Vagina (tissue), 2 donors: ENCODE results near the gene BFSP1.

Experiments
- CTCF ChIP-seq, 3 experiments: fragments of 450-650 bp in 2 of 3; fragments of 200-600 bp in 1 of 3; sonication (generic) in 1 of 3; IDR thresholded peaks; one replicate each; pipeline ENCODE4 v1.5.1; 2017 to 2019; ENCODE audit warnings: antibody characterized with exemption in 3 of 3, mild to moderate bottlenecking in 2 of 3, moderate library complexity in 2 of 3
- POLR2AphosphoS5 ChIP-seq, 2 donors: sonication (generic); formaldehyde crosslinking; IDR thresholded peaks; one replicate each; pipeline ENCODE4 v1.9.0; 2017; ENCODE audit warnings: antibody characterized with exemption in 2 of 2, mild to moderate bottlenecking in 2 of 2, low read depth in 1 of 2; ENCODE audit not compliant: insufficient read depth in 1 of 2

- TF ChIP-seq POLR2AphosphoS5 (IDR thresholded peaks at IDR 0.05; ENCODE audit: insufficient read depth in 1 of 2, low read depth in 1 of 2) (no peak), CTCF (IDR thresholded peaks at IDR 0.05) (no peak)
Measured at GRCh38 chr20:17466641-17467040, 64.5 kb downstream of the BFSP1 start.
